ENCODE data around the gene PTCH1.

- no peak for TF ChIP-seq CTCF (IDR thresholded peaks at IDR 0.05 in 2 of 3, conservative IDR thresholded peaks at IDR 0.05 in 1 of 3; ENCODE audit: borderline replicate concordance in 1 of 3, insufficient read depth in 1 of 3, low read depth in 2 of 3, low read length in 2 of 3)
- TF ChIP-seq EZH2phosphoT487 (IDR thresholded peaks at IDR 0.05; ENCODE audit: borderline replicate concordance), result no peak
- no peak for TF ChIP-seq POLR2A (IDR thresholded peaks at IDR 0.05; ENCODE audit: borderline replicate concordance, extremely low read depth, insufficient read depth, insufficient read length)
- TF ChIP-seq MAX (IDR thresholded peaks at IDR 0.05), result no peak
- no peak for TF ChIP-seq POLR2AphosphoS5 (IDR thresholded peaks at IDR 0.05; ENCODE audit: low read depth, low read length)
- no peak for TF ChIP-seq TCF7L2 (IDR thresholded peaks at IDR 0.05; ENCODE audit: borderline replicate concordance, extremely low read depth, insufficient read depth, insufficient read length)
- TF ChIP-seq EZH2 (IDR thresholded peaks at IDR 0.05), result no peak
Measured at GRCh38 chr9:95443301-95443700, 73.5 kb downstream of the PTCH1 start.

All from HCT116 (cell line).